Neural cell (in vitro differentiated cells): ENCODE measurements around the gene BABAM1. TPM values are rescaled to one million over a fixed set of nuclear protein-coding genes. Genes with fewer than 3 reads are reported as not detected.

ENCODE experiments used
- H2AFZ ChIP-seq: fragments of 200-600, 300-800 bp; sonication (generic), shearing (Covaris generic); 2 replicates; pipeline ENCODE4 v1.6.0; 2014; ENCODE audit warnings: low read depth, mild to moderate bottlenecking, antibody characterized with exemption, low read length, moderate library complexity
- H3F3A ChIP-seq: fragments of 200-600 bp; shearing (Covaris generic); 2 replicates; pipeline ENCODE4 v1.6.1; 2016; ENCODE audit warnings: mild to moderate bottlenecking, moderate library complexity, mixed read lengths, antibody characterized with exemption, low read length; ENCODE audit not compliant: insufficient read depth, poor library complexity, severe bottlenecking
- H3K27ac ChIP-seq: fragments of 200-600, 300-800 bp; sonication (generic), shearing (Covaris generic); 2 replicates; pipeline ENCODE4 v1.5.1; 2014; ENCODE audit warnings: mild to moderate bottlenecking, low read length, moderate library complexity
- H3K27me3 ChIP-seq: fragments of 300-800, 200-600 bp; sonication (generic), shearing (Covaris generic); 2 replicates; pipeline ENCODE4 v1.6.0; 2014; ENCODE audit warnings: mild to moderate bottlenecking, low read depth, low read length, moderate library complexity; ENCODE audit not compliant: insufficient read depth
- H3K36me3 ChIP-seq: fragments of 300-800, 200-600 bp; sonication (generic), shearing (Covaris generic); 2 replicates; pipeline ENCODE4 v1.5.1; 2014; ENCODE audit warnings: mild to moderate bottlenecking, antibody characterized with exemption, low read length, moderate library complexity; ENCODE audit not compliant: insufficient read depth
- H3K4me2 ChIP-seq: fragments of 300-800, 200-600 bp; sonication (generic), shearing (Covaris generic); 2 replicates; pipeline ENCODE4 v1.6.0; 2014; ENCODE audit warnings: mild to moderate bottlenecking, low read length
- H3K4me3 ChIP-seq: fragments of 300-800, 200-600 bp; sonication (generic), shearing (Covaris generic); 2 replicates; pipeline ENCODE4 v1.5.1; 2014; ENCODE audit warnings: mild to moderate bottlenecking, low read length, moderate library complexity
- H3K79me2 ChIP-seq: fragments of 200-600 bp; shearing (Covaris generic); replicated peaks from 2 replicates; pipeline ENCODE4 v1.6.0; 2014; ENCODE audit warnings: mild to moderate bottlenecking, low read length, moderate library complexity; ENCODE audit not compliant: insufficient read depth
- H3K9ac ChIP-seq: fragments of 300-800, 200-600 bp; sonication (generic), shearing (Covaris generic); 2 replicates; pipeline ENCODE4 v1.6.1; 2016; ENCODE audit warnings: mild to moderate bottlenecking, low read length, mixed read lengths
- H3K9me2 ChIP-seq: fragments of 200-600 bp; shearing (Covaris generic); 2 replicates; pipeline ENCODE4 v1.6.1; 2016; ENCODE audit warnings: mild to moderate bottlenecking, low read length, mixed read lengths; ENCODE audit not compliant: insufficient read depth
- H3K9me3 ChIP-seq: fragments of 200-600, 300-800 bp; sonication (generic), shearing (Covaris generic); 2 replicates; pipeline ENCODE4 v1.6.1; 2016; ENCODE audit warnings: mild to moderate bottlenecking, mixed run types, low read length, moderate library complexity, mixed read lengths
- H4K20me1 ChIP-seq: fragments of 200-600 bp; shearing (Covaris generic); 2 replicates; pipeline ENCODE4 v1.6.1; 2016; ENCODE audit warnings: mild to moderate bottlenecking, mixed run types; ENCODE audit not compliant: insufficient read depth
- CTCF ChIP-seq: fragments of 450-650 bp; IDR thresholded peaks from 2 replicates; pipeline ENCODE4 v1.5.1; 2014; ENCODE audit warnings: antibody characterized with exemption, mild to moderate bottlenecking, moderate library complexity; ENCODE audit not compliant: poor library complexity, severe bottlenecking
- EP300 ChIP-seq: fragments of 450-650 bp; conservative IDR thresholded peaks from 2 replicates; pipeline ENCODE4 v1.6.1; 2014; ENCODE audit warnings: antibody characterized with exemption, mild to moderate bottlenecking, moderate library complexity; ENCODE audit not compliant: poor library complexity, severe bottlenecking
- EZH2 ChIP-seq: fragments of 200-600, 300-800 bp; shearing (Covaris generic), sonication (generic); IDR thresholded peaks from 2 replicates; pipeline ENCODE4 v1.6.1; 2014; ENCODE audit warnings: antibody characterized with exemption, low read length, borderline replicate concordance, mild to moderate bottlenecking; ENCODE audit not compliant: insufficient read depth, poor library complexity, severe bottlenecking
- MXI1 ChIP-seq: fragments of 450-650 bp; conservative IDR thresholded peaks from 2 replicates; pipeline ENCODE4 v1.6.1; 2014; ENCODE audit warnings: antibody characterized with exemption, mild to moderate bottlenecking; ENCODE audit not compliant: poor library complexity, severe bottlenecking
- POLR2AphosphoS5 ChIP-seq: IDR thresholded peaks from 2 replicates; pipeline ENCODE4 v1.6.1; 2012
- RAD21 ChIP-seq: fragments of 450-650 bp; conservative IDR thresholded peaks from 2 replicates; pipeline ENCODE4 v1.6.1; 2014; ENCODE audit warnings: antibody characterized with exemption, mild to moderate bottlenecking, moderate library complexity
- REST ChIP-seq: IDR thresholded peaks from 2 replicates; pipeline ENCODE4 v1.6.1; 2012; ENCODE audit warnings: borderline replicate concordance
- SMC3 ChIP-seq: fragments of 450-650 bp; conservative IDR thresholded peaks from 2 replicates; pipeline ENCODE4 v1.6.1; 2014; ENCODE audit warnings: antibody characterized with exemption, mild to moderate bottlenecking, moderate library complexity; ENCODE audit not compliant: poor library complexity
- TAF1 ChIP-seq: IDR thresholded peaks from 2 replicates; pipeline ENCODE4 v1.6.1; 2012; ENCODE audit warnings: low read depth
- polyA plus RNA-seq: library from polyadenylated mRNA; depleted of rRNA; stranded (reverse); fragments of >200 nt; gene quantifications from 2 replicates; pipeline ENCODE4 v1.2.3, GENCODE V29; 2014

The BABAM1 gene
- polyA plus RNA-seq, 1 donor from 2014 or later, result 123 TPM

- peaks cover 8% of the 10 kb centered on the region for H3K9me3 ChIP-seq
- no peaks in the 10 kb centered on the region for H3K9me2 ChIP-seq
- H3K27ac ChIP-seq, result no peak overlapping the region
- H2AFZ ChIP-seq, result no peak overlapping the region
- TF ChIP-seq EZH2, result no peak
- peak; percentile 47 for TF ChIP-seq CTCF
- no peak for TF ChIP-seq MXI1
- TF ChIP-seq TAF1, result no peak
- H3K27me3 ChIP-seq, result no peaks in the 10 kb centered on the region
- H3K36me3 ChIP-seq, result no peaks in the 10 kb centered on the region
- H3K4me2 ChIP-seq, result no peak overlapping the region
- no peak overlapping the region for H3K4me3 ChIP-seq
- H4K20me1 ChIP-seq, result no peaks in the 10 kb centered on the region
- H3K9ac ChIP-seq, result no peak overlapping the region
- no peaks in the 10 kb centered on the region for H3F3A ChIP-seq
- H3K79me2 ChIP-seq, result no peaks in the 10 kb centered on the region
Measured at GRCh38 chr19:17260842-17261325, 6.4 kb upstream of the BABAM1 start.

- Histone ChIP-seq H2AFZ (no peak overlapping the region), H3F3A (no peaks in the 10 kb centered on the region), H4K20me1 (no peaks in the 10 kb centered on the region), H3K9me3 (peaks cover 8% of the 10 kb centered on the region), H3K4me2 (no peak overlapping the region), H3K79me2 (no peaks in the 10 kb centered on the region), H3K4me3 (no peak overlapping the region), H3K27me3 (no peaks in the 10 kb centered on the region), H3K27ac (no peak overlapping the region), H3K9ac (no peak overlapping the region), H3K36me3 (no peaks in the 10 kb centered on the region), H3K9me2 (no peaks in the 10 kb centered on the region)
- TF ChIP-seq POLR2AphosphoS5 (no peak), MXI1 (no peak), REST (no peak), RAD21 (no peak), CTCF (no peak), TAF1 (no peak), SMC3 (no peak), EZH2 (no peak), EP300 (no peak)
Measured at GRCh38 chr19:17262557-17262956, 4.7 kb upstream of the BABAM1 start.
